HG03571 (cell line): ENCODE data around the gene HRG.
"Not testable (repeated sequence)": the region's sequence is repeated elsewhere in the genome, so short reads cannot be mapped to it uniquely, and the experiment has no call there.

ENCODE experiments used
- ATAC-seq: cut with Tn5 transposase; IDR thresholded peaks from one replicate; pipeline ENCODE4 v1.9.1; 2021; ENCODE audit not compliant: unreplicated experiment

Gene HRG

DNA sequence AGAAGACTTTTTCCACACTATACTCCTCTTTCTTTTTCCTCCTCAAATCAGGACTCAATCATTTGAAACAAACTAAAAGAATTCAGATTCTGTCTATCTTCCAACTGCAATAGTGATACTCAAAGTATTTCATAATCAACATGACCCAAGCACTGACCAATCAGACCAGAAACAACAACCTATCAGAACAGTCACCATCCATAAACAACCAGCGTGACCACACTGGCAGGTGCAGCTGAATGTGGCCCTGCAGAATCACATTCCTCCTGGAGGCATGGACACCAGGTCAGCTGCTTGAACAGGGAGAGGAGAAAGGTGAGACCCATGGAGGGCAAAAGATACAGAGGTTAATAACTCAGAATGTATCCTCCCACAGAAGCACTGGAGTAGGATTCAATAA, 13.3 kb downstream of the HRG start:
- ATAC-seq, result no peak

DNA sequence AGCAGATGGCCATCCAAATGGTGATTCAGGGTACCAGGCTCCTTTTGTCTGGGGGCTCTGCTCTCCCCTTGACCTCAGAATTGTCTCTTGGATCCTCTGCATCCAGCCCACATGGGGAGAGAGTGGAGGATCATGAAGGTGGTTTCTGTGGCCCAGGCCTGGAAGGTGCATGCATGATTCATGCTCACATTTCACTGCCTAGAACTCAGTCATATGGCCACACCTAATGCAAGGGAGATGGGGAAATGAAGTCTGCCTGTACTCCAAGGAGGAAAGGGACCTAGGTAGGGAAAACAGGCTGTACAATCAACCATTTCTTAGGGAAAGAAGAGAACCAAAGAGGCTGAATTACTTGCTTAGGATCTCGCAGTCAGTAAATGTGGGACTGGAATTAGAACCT, 15.1 kb downstream of the HRG start:
- ATAC-seq, result no peak

DNA sequence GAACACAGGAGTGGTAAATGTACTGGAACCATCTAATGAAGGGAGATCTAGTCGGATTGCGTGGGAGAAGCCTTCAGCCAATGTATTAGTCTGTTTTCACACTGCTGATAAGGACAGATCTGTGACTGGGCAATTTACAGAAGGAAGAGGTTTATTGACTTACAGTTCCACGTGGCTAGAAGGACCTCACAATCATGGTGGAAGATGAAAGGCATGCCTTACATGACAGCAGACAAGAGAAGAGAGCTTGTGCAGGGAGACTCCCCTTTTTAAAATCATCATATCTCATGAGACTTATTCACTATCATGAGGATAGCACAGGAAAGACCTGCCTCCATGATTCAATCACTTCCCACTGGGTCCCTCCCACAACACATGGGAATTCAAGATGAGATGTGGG, 17.0 kb downstream of the HRG start:
- no peak for ATAC-seq

- no peak for ATAC-seq
Measured at GRCh38 chr3:186683979-186684378, 18.2 kb downstream of the HRG start.

DNA sequence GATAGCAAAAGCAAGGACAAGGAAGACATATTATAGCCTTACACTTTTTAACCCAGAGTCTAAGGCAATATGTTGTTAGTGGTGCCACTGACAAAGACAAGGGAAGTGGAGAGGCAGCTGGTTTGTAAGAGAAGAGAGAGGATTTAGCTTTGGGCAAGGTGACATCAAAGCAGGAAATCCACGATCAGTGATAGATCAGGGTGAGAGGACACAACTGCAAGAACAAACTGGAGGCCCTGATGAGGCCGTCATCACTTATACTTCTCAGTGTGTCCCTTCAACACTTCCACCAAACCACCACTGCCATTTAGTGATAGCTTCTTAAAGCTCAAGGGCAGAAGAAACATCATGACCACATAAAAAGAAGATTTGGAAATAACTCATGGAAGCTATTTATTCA, 20.7 kb downstream of the HRG start:
- not testable (repeated sequence) for ATAC-seq

DNA sequence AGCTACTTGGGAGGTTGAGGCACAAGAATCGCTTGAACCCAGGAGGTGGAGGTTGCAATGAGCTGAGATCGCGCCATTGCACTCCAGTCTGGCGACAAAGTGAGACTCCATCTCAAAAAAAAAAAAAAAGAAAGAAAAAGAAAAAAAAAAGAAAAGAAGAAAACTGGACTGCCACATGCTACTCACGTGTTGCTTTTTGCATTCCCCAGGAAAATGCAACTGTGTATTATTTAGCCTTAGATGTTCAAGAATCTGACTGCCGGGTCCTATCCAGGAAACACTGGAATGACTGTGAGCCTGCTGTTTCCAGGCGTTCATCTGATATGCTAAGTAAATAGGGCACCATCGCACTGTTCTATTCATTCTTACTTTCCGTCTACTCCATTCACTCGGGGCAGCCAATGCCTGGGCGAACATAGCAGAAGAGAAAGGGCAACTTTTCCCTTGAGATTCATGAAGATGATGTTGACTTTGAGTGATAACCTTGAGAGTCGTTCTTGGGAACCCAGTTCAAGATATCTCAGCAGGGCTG, 21.4 kb downstream of the HRG start:
- ATAC-seq, result no peak

GRCh38 chr3:186690304-186690703, 24.5 kb downstream of the HRG start:
- not testable (repeated sequence) for ATAC-seq

DNA sequence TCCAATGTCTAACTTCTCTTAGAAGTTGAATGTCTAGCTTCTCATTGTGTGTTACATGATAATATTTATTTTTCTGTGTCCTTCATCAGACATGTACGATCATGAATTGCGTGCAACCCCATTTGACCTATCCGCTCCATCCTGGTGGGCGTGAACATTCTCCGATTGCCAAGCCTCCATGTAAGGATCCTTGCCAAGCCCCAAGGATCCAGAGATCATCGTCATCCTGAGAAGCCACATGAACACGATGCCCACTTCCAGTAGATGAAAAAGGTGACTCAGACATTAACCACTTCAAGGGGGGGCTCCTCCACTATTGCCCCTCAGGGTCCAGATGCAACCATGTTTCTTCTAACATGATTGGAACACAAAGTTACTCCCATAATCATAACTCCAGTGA, 25.9 kb downstream of the HRG start:
- no peak for ATAC-seq

DNA sequence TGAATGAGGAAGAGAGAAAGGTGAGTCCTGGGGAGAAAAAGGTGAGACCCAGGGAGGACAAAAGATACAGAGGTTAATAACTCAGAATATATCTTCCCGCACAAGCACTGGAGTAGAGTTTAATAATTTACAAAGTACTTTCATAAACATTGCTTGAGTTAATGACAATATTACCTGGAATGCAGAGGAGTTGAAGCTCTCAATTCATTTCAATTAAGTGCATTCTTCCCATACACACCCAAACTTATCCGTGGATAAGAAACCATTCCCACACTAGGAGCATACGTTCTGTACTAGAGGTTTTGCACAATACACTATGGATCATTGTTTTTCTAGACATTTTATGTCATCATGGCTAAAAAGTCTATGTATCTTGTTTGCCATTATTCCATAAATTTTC, 28.0 kb downstream of the HRG start:
- ATAC-seq, result no peak

- ATAC-seq, result no peak
Measured at GRCh38 chr3:186694288-186695032, 28.6 kb downstream of the HRG start.

GRCh38 chr3:186696522-186696921, 30.7 kb downstream of the HRG start:
- no peak for ATAC-seq

DNA sequence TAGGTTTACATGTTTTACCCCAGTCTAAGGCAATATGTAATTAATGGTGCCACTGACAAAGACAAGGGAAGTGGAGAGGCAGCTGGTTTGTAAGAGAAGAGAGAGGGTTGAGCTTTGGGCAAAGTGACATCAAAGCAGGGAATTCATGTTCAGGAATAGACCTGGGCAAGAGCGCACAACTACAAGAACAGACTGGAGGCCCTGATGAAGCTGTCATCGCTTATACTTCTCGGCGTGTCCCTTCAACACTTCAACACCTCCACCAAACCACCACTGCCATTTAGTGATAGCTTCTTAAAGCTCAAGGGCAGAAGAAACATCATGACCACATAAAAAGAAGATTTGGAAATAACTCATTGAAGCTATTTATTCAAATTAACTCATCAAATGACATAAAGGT, 31.7 kb downstream of the HRG start:
- no peak for ATAC-seq

DNA sequence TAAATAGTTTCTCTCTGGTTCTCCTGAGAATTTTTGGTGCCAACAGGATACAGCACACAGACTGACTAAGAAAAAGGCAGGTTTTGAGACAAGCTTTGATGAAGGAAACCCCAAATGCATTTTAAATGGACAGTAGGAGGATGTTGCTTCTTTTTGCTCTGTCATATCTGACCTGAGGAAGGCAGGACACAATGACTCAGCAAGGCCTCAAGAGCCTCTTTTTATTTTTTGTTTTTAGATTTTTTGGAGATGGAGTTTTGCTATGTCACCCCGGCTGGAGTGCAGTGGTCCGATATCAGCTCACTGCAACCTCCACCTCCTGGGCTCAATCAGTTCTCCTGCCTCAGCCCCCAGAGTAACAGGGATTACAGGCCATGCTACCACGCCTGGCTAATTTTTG, 34.5 kb downstream of the HRG start:
- ATAC-seq, result no peak

DNA sequence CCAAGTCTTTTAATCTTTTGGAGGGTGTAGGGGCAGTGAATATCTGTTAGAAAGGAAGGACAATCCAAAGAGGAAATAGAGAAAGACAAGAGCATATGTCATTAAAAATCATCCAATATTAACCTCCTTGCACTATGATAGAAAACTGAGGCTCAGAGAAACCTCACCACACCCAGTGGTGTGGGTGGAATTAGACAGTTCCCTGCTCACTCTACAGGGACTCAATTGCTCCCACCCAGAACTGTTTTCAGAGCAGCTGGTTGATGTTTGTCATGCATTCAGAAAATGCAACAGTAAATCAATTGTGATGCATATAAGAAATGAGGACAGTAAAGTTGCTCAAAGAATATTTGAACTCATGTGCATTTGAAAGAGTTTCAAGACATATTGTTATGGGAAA, 36.6 kb downstream of the HRG start:
- ATAC-seq, result not testable (repeated sequence)

DNA sequence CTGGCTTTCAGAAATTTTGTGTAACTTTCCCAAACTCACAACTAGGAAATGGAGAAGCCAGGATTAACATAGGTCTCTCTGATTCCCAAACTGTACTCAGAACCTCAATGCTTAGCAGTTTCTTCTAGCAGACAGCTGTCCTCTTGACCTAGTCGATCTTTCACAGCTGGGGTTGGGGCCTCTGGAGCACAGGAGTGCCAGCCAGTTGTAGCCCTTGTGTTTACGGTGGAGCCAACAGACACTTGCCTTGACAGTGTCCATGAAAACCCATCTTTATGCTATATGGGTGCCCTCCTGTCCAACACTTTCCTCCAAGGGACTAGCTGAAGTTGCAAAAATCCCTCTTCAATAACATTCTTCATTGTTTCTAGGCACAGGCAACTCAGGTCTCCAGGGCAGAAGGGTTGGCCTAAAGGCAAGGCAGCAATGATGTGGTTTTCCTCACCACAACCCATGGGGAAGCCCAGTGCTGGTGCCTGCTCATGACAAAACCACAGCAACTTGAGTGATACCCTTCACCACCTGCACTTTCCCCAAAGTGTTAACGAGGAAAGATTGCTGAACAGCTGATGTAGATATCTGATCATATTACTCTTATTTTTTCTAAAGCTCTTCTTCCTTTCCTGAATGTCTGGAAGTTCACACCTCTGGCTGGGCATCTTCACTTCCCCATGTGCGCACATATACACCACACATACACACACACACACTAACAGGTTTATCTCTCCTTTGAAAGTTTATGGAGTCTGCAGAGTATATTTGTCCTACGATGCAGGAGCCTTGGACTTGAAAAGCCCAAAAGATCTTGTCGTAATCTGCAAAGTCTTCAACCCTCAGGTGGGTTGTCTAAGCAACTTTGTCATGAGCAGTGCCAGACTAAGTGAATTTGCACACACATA, 40.3 kb downstream of the HRG start:
- no peak for ATAC-seq

- no peak for ATAC-seq
Measured at GRCh38 chr3:186708983-186709679, 43.3 kb downstream of the HRG start.

GRCh38 chr3:186710694-186711093, 44.9 kb downstream of the HRG start:
- ATAC-seq, result not testable (repeated sequence)

- ATAC-seq, result no peak
Measured at GRCh38 chr3:186713499-186713898, 47.7 kb downstream of the HRG start.

DNA sequence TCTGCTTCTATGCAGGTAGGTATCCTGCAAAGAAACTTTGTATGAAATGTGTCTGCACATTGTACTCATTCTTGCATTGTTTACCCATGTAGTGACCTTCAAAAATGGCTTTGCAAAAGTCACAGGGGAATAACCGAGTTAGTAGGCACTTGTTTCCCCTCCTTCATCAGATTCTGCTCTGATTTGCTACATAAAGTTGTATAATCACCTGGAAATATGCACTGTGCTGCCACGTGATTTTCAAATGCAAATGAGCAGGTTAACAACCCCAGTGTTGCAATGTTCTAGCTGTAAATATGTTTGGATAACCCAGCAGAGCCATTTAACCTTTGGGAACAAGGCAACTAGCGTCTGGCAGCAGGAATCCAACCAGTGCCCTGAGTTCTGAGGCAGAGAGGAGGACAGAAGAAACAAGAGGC, 51.2 kb downstream of the HRG start, which contains the start of gene KNG1:
Gene KNG1 (plus strand): TSS at position 321 of the 419 bp plus-strand sequence. CDS start 184 bp downstream, outside the sequence.
- no peak for ATAC-seq

DNA sequence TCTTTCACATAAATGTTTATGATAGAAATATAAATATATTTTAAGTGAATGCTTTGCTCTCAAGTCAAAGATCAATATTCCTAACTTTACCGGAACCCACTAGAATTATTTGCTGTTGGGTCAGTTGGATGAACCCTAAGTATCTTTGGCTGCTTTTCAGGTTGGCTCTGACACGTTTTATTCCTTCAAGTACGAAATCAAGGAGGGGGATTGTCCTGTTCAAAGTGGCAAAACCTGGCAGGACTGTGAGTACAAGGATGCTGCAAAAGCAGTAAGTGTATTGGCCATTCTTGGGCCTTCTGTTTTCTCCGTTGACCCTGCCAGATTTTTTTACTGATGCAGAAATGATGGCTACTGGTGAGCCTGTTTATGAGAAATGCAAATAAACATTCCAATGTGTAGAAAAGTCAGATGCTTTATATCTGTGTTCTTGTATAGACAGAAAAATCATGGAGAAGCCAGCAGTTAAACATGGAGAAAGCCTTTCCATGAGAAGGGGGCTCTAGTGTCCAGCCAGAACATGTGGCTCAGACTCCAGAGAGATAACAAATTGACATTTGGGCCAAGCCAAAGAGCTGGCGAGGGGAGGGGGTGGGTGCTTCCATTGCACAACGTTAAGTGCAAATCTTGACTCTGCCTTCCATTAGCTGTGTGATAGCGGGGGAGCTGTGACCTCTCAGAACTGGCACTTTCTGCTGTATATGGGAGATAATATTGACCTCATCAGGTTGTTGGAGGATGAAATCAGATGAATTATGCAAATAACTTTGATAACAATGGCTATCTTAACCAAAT, 54.3 kb downstream of the HRG start:
- ATAC-seq, result no peak
